Measurements from ENCODE around the gene SCD5.

DNA sequence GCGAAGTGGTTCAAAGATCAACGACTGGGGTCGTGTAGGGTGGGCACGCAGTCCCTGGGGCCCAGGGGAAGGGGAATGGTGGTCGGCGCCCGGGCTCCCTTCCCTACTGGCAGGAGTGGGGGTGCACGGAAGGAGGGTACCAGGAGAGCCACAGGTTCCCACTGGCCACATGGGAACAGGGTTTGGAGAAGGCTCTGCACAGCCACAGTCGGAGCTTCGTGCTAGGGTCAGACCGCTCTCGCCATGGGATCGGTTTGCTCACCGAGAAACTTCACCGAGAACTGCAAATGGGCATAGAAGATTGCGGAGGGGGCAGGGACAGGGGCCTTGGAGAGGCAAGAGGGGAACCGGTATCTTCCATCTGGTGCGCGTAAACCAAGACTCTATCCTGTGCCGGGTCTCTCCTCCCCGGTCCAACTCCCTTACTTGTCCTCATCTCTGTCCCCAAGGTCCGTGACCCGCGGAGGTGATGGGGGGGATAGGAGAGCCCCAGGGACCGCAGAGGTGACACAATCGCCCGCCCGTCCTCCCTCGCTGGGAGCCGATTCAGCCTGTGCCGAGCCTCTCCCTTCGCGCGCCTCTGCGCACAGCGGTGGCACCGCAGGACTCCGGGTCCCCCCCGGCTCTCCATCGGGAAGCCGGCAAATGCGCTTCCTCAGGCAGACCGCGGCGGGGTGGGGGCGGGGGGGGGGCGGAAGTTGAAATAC is 1.0 kb downstream of the SCD5 start:
- TF ChIP-seq ZNF274 (IDR thresholded peaks at IDR 0.05; ENCODE audit: low read length) (no peak), ZNF274 (tag by site-specific recombination; IDR thresholded peaks at IDR 0.05; ENCODE audit: borderline replicate concordance) (no peak), SP2 (tag by site-specific recombination; IDR thresholded peaks at IDR 0.05) (no peak), ZNF548 (tag by site-specific recombination; IDR thresholded peaks at IDR 0.05) (no peak)
- TF ChIP-seq, protein P1, sequence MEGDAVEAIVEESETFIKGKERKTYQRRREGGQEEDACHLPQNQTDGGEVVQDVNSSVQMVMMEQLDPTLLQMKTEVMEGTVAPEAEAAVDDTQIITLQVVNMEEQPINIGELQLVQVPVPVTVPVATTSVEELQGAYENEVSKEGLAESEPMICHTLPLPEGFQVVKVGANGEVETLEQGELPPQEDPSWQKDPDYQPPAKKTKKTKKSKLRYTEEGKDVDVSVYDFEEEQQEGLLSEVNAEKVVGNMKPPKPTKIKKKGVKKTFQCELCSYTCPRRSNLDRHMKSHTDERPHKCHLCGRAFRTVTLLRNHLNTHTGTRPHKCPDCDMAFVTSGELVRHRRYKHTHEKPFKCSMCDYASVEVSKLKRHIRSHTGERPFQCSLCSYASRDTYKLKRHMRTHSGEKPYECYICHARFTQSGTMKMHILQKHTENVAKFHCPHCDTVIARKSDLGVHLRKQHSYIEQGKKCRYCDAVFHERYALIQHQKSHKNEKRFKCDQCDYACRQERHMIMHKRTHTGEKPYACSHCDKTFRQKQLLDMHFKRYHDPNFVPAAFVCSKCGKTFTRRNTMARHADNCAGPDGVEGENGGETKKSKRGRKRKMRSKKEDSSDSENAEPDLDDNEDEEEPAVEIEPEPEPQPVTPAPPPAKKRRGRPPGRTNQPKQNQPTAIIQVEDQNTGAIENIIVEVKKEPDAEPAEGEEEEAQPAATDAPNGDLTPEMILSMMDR (tag by site-specific recombination; IDR thresholded peaks at IDR 0.05): no peak; the same call in 1 of the 2 replicates
- TF ChIP-seq, protein P2, sequence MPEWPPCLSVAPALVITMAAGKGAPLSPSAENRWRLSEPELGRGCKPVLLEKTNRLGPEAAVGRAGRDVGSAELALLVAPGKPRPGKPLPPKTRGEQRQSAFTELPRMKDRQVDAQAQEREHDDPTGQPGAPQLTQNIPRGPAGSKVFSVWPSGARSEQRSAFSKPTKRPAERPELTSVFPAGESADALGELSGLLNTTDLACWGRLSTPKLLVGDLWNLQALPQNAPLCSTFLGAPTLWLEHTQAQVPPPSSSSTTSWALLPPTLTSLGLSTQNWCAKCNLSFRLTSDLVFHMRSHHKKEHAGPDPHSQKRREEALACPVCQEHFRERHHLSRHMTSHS (tag by site-specific recombination; IDR thresholded peaks at IDR 0.05): no peak
- TF ChIP-seq, protein P3, sequence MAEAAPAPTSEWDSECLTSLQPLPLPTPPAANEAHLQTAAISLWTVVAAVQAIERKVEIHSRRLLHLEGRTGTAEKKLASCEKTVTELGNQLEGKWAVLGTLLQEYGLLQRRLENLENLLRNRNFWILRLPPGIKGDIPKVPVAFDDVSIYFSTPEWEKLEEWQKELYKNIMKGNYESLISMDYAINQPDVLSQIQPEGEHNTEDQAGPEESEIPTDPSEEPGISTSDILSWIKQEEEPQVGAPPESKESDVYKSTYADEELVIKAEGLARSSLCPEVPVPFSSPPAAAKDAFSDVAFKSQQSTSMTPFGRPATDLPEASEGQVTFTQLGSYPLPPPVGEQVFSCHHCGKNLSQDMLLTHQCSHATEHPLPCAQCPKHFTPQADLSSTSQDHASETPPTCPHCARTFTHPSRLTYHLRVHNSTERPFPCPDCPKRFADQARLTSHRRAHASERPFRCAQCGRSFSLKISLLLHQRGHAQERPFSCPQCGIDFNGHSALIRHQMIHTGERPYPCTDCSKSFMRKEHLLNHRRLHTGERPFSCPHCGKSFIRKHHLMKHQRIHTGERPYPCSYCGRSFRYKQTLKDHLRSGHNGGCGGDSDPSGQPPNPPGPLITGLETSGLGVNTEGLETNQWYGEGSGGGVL (tag by site-specific recombination; IDR thresholded peaks at IDR 0.05): peak; percentile 34; the same call in 1 of the 2 replicates
- TF ChIP-seq, protein P4, sequence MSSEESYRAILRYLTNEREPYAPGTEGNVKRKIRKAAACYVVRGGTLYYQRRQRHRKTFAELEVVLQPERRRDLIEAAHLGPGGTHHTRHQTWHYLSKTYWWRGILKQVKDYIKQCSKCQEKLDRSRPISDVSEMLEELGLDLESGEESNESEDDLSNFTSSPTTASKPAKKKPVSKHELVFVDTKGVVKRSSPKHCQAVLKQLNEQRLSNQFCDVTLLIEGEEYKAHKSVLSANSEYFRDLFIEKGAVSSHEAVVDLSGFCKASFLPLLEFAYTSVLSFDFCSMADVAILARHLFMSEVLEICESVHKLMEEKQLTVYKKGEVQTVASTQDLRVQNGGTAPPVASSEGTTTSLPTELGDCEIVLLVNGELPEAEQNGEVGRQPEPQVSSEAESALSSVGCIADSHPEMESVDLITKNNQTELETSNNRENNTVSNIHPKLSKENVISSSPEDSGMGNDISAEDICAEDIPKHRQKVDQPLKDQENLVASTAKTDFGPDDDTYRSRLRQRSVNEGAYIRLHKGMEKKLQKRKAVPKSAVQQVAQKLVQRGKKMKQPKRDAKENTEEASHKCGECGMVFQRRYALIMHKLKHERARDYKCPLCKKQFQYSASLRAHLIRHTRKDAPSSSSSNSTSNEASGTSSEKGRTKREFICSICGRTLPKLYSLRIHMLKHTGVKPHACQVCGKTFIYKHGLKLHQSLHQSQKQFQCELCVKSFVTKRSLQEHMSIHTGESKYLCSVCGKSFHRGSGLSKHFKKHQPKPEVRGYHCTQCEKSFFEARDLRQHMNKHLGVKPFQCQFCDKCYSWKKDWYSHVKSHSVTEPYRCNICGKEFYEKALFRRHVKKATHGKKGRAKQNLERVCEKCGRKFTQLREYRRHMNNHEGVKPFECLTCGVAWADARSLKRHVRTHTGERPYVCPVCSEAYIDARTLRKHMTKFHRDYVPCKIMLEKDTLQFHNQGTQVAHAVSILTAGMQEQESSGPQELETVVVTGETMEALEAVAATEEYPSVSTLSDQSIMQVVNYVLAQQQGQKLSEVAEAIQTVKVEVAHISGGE (tag by site-specific recombination; conservative IDR thresholded peaks at IDR 0.05; ENCODE audit: low read depth): no peak
